ENCODE data around the gene PTPN7. TPM values are rescaled to one million over a fixed set of nuclear protein-coding genes. Genes with fewer than 3 reads are reported as not detected.

PTPN7 gene
- total and polyA plus RNA-seq, 10 of the 15 experiments (the other 5 are each of a cell fraction or from before 2014, with no cell fraction given), result 7.9 to 117 (median 102) TPM

DNA sequence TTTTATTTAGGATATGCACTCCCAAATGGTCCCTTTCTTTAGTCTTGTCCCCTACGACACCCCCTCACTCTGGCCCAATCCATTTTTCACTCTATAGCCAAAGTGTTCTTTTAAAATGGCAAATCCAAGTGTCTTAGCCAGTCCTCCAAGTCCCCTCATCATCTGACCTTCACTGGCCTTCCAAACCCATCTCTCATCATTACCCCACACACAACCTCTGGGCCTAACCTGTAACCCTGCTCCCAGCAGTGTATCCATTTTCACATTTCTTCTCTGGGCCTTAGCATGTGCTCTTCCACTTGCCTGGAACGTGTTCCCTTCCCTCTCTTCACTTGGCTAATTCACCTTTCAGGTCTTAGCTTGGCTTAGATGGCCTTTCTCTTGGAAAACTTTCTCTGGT, 9.4 kb downstream of the PTPN7 start (continued):
- TF ChIP-seq, protein P1, sequence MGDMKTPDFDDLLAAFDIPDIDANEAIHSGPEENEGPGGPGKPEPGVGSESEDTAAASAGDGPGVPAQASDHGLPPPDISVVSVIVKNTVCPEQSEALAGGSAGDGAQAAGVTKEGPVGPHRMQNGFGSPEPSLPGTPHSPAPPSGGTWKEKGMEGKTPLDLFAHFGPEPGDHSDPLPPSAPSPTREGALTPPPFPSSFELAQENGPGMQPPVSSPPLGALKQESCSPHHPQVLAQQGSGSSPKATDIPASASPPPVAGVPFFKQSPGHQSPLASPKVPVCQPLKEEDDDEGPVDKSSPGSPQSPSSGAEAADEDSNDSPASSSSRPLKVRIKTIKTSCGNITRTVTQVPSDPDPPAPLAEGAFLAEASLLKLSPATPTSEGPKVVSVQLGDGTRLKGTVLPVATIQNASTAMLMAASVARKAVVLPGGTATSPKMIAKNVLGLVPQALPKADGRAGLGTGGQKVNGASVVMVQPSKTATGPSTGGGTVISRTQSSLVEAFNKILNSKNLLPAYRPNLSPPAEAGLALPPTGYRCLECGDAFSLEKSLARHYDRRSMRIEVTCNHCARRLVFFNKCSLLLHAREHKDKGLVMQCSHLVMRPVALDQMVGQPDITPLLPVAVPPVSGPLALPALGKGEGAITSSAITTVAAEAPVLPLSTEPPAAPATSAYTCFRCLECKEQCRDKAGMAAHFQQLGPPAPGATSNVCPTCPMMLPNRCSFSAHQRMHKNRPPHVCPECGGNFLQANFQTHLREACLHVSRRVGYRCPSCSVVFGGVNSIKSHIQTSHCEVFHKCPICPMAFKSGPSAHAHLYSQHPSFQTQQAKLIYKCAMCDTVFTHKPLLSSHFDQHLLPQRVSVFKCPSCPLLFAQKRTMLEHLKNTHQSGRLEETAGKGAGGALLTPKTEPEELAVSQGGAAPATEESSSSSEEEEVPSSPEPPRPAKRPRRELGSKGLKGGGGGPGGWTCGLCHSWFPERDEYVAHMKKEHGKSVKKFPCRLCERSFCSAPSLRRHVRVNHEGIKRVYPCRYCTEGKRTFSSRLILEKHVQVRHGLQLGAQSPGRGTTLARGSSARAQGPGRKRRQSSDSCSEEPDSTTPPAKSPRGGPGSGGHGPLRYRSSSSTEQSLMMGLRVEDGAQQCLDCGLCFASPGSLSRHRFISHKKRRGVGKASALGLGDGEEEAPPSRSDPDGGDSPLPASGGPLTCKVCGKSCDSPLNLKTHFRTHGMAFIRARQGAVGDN (IDR thresholded peaks at IDR 0.05), result no peak

DNA sequence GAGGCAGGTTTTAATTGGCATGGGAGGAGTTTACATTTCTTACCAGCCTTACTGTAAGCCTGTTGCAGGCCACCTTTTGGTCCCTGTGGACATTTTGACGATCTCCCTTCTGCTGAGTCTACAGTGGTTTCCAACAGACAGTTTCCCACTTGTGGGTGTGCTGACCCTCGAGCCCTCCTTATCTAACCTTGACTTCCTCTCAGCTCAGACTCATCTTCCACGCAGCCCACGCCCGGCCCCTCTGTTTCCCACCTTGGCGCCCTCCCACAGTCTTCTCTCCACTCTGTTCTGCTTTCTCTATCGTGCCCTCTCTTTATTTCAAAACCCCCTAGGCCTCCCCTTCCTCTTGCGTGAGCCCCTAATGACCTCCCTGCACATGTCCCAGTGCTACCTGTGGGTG, 9.8 kb downstream of the PTPN7 start:
- in situ Hi-C loops (cut with MboI), result no loop called here
- peaks cover 31 to 40% of the 10 kb centered on the region in 2 experiments; a peak in 3 of 4 replicates for H3K36me3 ChIP-seq (ENCODE audit: control insufficient read depth in 2 of 2, insufficient read depth in 2 of 2, low read length in 1 of 2)
- peaks cover 8% of the 10 kb centered on the region for H3K4me1 ChIP-seq (ENCODE audit: control insufficient read depth, insufficient read depth, low read length)
- ChIA-PET POLR2A (no interaction called here), CTCF (interaction anchor here (0.7 kb wide), 1 partner anchor 33 kb away, joined by 3 read pairs; no protein-coding TSS in a partner anchor), RAD21 (ENCODE audit: unreplicated experiment) (no interaction called here), SMC1A (ENCODE audit: uncharacterized antibody, unreplicated experiment) (no interaction called here)
- H2AFZ ChIP-seq (ENCODE audit: control insufficient read depth, low read depth, low read length), result no peak overlapping the region
- WGBS (ENCODE audit: insufficient coverage, insufficient replicate concordance, low lambda C conversion rate, missing lambda C conversion rate), result 91% methylated on average over 8 of the region's 8 CpGs
- no peak overlapping the region for H3K9ac ChIP-seq (ENCODE audit: control insufficient read depth, insufficient read depth, low read length)
- no peaks in the 10 kb centered on the region for H3K27me3 ChIP-seq (replicated peaks in 1 of 2; ENCODE audit: control insufficient read depth in 2 of 2, insufficient read depth in 2 of 2, low read length in 1 of 2)
- DNase-seq (ENCODE audit: low read depth, low spot score) (no peak), ATAC-seq (no peak), FAIRE-seq (no peak)
- no peak overlapping the region for H3K27ac ChIP-seq (ENCODE audit: control insufficient read depth, insufficient read depth)
- H3K4me2 ChIP-seq (ENCODE audit: control insufficient read depth, insufficient read depth), result no peak overlapping the region
- H3K79me2 ChIP-seq (ENCODE audit: control insufficient read depth, insufficient read depth, low read length), result no peaks in the 10 kb centered on the region
- no peaks in the 10 kb centered on the region for H3K9me3 ChIP-seq (replicated peaks; ENCODE audit: control insufficient read depth, insufficient read depth, low read length)
- no peaks in the 10 kb centered on the region for H4K20me1 ChIP-seq (ENCODE audit: control insufficient read depth, insufficient read depth)
- H3K4me3 ChIP-seq, result no peak overlapping the region
- no TSS peak for BruUV-seq (replicated peaks)
- intact Hi-C loops (cut with micrococcal nuclease; ENCODE audit: unreplicated experiment), result no loop called here
- TF ChIP-seq BHLHE40 (IDR thresholded peaks at IDR 0.05; ENCODE audit: borderline replicate concordance in 1 of 2, low read depth in 2 of 2, low read length in 1 of 2) (no peak), POU2F2 (IDR thresholded peaks at IDR 0.05; ENCODE audit: borderline replicate concordance, low read depth, low read length) (no peak), RCOR1 (conservative IDR thresholded peaks at IDR 0.05; ENCODE audit: low read depth, low read length) (no peak), MXI1 (IDR thresholded peaks at IDR 0.05; ENCODE audit: low read depth, low read length) (no peak), ASH2L (IDR thresholded peaks at IDR 0.05; ENCODE audit: borderline replicate concordance, low read depth) (no peak), RAD51 (IDR thresholded peaks at IDR 0.05) (no peak), ZBED1 (IDR thresholded peaks at IDR 0.05; ENCODE audit: borderline replicate concordance) (no peak), SRF (IDR thresholded peaks at IDR 0.05; ENCODE audit: low read depth in 2 of 2, low read length in 2 of 2) (no peak), STAT3 (IDR thresholded peaks at IDR 0.05; ENCODE audit: low read depth, low read length) (no peak)
- TF ChIP-seq, protein P2, sequence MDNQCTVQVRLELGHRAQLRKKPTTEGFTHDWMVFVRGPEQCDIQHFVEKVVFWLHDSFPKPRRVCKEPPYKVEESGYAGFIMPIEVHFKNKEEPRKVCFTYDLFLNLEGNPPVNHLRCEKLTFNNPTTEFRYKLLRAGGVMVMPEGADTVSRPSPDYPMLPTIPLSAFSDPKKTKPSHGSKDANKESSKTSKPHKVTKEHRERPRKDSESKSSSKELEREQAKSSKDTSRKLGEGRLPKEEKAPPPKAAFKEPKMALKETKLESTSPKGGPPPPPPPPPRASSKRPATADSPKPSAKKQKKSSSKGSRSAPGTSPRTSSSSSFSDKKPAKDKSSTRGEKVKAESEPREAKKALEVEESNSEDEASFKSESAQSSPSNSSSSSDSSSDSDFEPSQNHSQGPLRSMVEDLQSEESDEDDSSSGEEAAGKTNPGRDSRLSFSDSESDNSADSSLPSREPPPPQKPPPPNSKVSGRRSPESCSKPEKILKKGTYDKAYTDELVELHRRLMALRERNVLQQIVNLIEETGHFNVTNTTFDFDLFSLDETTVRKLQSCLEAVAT (IDR thresholded peaks at IDR 0.05), result no peak
- TF ChIP-seq, protein P3, sequence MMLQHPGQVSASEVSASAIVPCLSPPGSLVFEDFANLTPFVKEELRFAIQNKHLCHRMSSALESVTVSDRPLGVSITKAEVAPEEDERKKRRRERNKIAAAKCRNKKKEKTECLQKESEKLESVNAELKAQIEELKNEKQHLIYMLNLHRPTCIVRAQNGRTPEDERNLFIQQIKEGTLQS (IDR thresholded peaks at IDR 0.05; ENCODE audit: borderline replicate concordance, extremely low read depth, low read depth, low read length), result no peak
- TF ChIP-seq, protein P4, sequence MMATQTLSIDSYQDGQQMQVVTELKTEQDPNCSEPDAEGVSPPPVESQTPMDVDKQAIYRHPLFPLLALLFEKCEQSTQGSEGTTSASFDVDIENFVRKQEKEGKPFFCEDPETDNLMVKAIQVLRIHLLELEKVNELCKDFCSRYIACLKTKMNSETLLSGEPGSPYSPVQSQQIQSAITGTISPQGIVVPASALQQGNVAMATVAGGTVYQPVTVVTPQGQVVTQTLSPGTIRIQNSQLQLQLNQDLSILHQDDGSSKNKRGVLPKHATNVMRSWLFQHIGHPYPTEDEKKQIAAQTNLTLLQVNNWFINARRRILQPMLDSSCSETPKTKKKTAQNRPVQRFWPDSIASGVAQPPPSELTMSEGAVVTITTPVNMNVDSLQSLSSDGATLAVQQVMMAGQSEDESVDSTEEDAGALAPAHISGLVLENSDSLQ (IDR thresholded peaks at IDR 0.05), result no peak
- TF ChIP-seq, protein P5, sequence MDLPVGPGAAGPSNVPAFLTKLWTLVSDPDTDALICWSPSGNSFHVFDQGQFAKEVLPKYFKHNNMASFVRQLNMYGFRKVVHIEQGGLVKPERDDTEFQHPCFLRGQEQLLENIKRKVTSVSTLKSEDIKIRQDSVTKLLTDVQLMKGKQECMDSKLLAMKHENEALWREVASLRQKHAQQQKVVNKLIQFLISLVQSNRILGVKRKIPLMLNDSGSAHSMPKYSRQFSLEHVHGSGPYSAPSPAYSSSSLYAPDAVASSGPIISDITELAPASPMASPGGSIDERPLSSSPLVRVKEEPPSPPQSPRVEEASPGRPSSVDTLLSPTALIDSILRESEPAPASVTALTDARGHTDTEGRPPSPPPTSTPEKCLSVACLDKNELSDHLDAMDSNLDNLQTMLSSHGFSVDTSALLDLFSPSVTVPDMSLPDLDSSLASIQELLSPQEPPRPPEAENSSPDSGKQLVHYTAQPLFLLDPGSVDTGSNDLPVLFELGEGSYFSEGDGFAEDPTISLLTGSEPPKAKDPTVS (IDR thresholded peaks at IDR 0.05; ENCODE audit: low read depth, low read length), result no peak
